NCI-H128 (cell line): ENCODE data around the gene RPL36AL.
"Not testable (repeated sequence)": the region's sequence is repeated elsewhere in the genome, so short reads cannot be mapped to it uniquely, and the experiment has no call there.

Source experiments
- DNase-seq: peaks from one replicate; lab custom pipeline; 2025; ENCODE audit not compliant: unreplicated experiment; lab: John Stamatoyannopoulos, UW

Gene RPL36AL

GRCh38 chr14:49619730-49620129 lies 696 bp downstream of the RPL36AL start:
- DNase-seq, result no peak

- DNase-seq, result not testable (repeated sequence)
Measured at GRCh38 chr14:49619273-49619672, 1.2 kb downstream of the RPL36AL start.

- DNase-seq, result no peak
Measured at GRCh38 chr14:49617852-49618519, 2.4 kb downstream of the RPL36AL start.

GRCh38 chr14:49615776-49616175 lies 4.7 kb downstream of the RPL36AL start:
- DNase-seq, result no peak

- DNase-seq, result no peak
Measured at GRCh38 chr14:49614196-49614595, 6.2 kb downstream of the RPL36AL start.

- DNase-seq, result no peak
Measured at GRCh38 chr14:49612671-49613070, 7.8 kb downstream of the RPL36AL start.

GRCh38 chr14:49612251-49612650 lies 8.2 kb downstream of the RPL36AL start:
- DNase-seq, result no peak

- DNase-seq, result no peak
Measured at GRCh38 chr14:49607583-49607982, 12.8 kb downstream of the RPL36AL start.

- peak; percentile 79 for DNase-seq
Measured at GRCh38 chr14:49598485-49599300, 21.7 kb downstream of the RPL36AL start, which contains the start of gene LRR1. LRR1 (plus strand) TSS chr14:49598940; CDS start chr14:49599021, 81 bp downstream.

- no peak for DNase-seq
Measured at GRCh38 chr14:49598189-49598484, 22.3 kb downstream of the RPL36AL start.

- no peak for DNase-seq
Measured at GRCh38 chr14:49594347-49595091, 25.9 kb downstream of the RPL36AL start.

GRCh38 chr14:49593016-49593415 lies 27.4 kb downstream of the RPL36AL start:
- no peak for DNase-seq

- no peak for DNase-seq
Measured at GRCh38 chr14:49589387-49589786, 31.0 kb downstream of the RPL36AL start.

GRCh38 chr14:49586673-49587460 lies 33.6 kb downstream of the RPL36AL start:
- peak; percentile 52 for DNase-seq

- DNase-seq, result peak; percentile 97
Measured at GRCh38 chr14:49585803-49586672, 34.4 kb downstream of the RPL36AL start, which contains the start of gene RPS29. RPS29 (minus strand) TSS chr14:49586380; CDS start chr14:49586346, 34 bp downstream.

GRCh38 chr14:49584981-49585640 lies 35.3 kb downstream of the RPL36AL start:
- not testable (repeated sequence) for DNase-seq

GRCh38 chr14:49584058-49584457 lies 36.4 kb downstream of the RPL36AL start:
- DNase-seq, result no peak

- DNase-seq, result no peak
Measured at GRCh38 chr14:49583629-49584028, 36.8 kb downstream of the RPL36AL start.
